ENCODE results near the gene DENND1B. TPM values are rescaled to one million over a fixed set of nuclear protein-coding genes. Genes with fewer than 3 reads are reported as not detected.

Gene DENND1B
- total RNA-seq, 4 donors from 2014 or later = 10.1 to 14.4 (median 12.6) TPM

DNA sequence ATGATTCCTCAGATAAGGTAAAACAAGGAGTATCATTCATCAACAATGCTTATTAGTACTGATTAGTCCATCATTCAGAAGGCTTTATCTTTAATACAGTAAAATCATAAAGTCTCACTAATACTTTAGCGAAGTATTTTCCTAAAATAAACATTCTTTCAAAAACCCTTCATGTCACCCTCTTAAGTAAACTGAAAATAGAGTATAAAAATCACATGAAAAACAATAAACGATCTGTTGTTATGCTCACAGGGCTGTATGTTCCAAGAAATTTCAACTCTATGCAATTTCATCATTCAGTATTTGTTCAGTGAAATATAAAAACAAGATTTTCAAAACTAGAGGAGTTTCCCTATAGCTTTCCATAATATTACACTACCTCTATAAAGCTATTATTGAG lies 102.0 kb downstream of the DENND1B start:
- no peak for DNase-seq (ENCODE audit: low spot score in 2 of 2)

DNA sequence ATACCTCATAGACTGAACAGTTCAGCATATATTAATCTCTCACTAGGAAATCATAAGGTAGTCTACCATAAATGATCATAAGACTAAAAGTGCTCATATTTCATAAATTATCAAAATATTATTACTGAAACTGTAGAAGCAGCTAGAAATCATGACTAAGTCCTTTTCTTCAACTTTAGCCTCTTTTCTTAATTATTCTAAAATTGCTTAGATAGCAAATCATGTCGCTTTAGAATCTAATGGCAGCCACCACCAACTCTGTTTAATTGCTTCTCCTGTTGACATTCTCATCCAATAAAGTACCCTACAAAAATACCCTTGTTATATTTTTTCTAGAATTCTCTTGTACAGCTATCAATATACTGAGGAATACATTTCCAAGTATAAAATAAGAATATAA lies 102.9 kb downstream of the DENND1B start:
- Histone ChIP-seq H3K4me1 (peaks cover 6% of the 10 kb centered on the region), H3K4me3 (no peak overlapping the region), H3K27ac (no peak overlapping the region), H3K36me3 (no peaks in the 10 kb centered on the region), H3K27me3 (no peaks in the 10 kb centered on the region), H3K9me3 (no peaks in the 10 kb centered on the region)
- no peak for DNase-seq (ENCODE audit: low spot score in 2 of 2)
- TF ChIP-seq POLR2AphosphoS5 (IDR thresholded peaks at IDR 0.05) (no peak), POLR2A (IDR thresholded peaks at IDR 0.05) (no peak), EP300 (IDR thresholded peaks at IDR 0.05) (no peak)
- TF ChIP-seq, protein P1, sequence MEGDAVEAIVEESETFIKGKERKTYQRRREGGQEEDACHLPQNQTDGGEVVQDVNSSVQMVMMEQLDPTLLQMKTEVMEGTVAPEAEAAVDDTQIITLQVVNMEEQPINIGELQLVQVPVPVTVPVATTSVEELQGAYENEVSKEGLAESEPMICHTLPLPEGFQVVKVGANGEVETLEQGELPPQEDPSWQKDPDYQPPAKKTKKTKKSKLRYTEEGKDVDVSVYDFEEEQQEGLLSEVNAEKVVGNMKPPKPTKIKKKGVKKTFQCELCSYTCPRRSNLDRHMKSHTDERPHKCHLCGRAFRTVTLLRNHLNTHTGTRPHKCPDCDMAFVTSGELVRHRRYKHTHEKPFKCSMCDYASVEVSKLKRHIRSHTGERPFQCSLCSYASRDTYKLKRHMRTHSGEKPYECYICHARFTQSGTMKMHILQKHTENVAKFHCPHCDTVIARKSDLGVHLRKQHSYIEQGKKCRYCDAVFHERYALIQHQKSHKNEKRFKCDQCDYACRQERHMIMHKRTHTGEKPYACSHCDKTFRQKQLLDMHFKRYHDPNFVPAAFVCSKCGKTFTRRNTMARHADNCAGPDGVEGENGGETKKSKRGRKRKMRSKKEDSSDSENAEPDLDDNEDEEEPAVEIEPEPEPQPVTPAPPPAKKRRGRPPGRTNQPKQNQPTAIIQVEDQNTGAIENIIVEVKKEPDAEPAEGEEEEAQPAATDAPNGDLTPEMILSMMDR (IDR thresholded peaks at IDR 0.05) = no peak
- WGBS = 98% methylated on average over 1 of the region's 1 CpG

More for the DNA sequence above, 102.0 kb downstream of the DENND1B start:
- Histone ChIP-seq H3K27me3 (no peaks in the 10 kb centered on the region), H3K4me1 (peaks cover 6% of the 10 kb centered on the region), H3K9me3 (no peaks in the 10 kb centered on the region), H3K27ac (no peak overlapping the region), H3K36me3 (no peaks in the 10 kb centered on the region), H3K4me3 (no peak overlapping the region)
- TF ChIP-seq POLR2AphosphoS5 (IDR thresholded peaks at IDR 0.05) = no peak
- TF ChIP-seq, protein P1 (IDR thresholded peaks at IDR 0.05) = no peak
- no peak for TF ChIP-seq POLR2A (IDR thresholded peaks at IDR 0.05)
- TF ChIP-seq EP300 (IDR thresholded peaks at IDR 0.05) = no peak
- 87% methylated on average over 2 of the region's 2 CpGs for WGBS

DNA sequence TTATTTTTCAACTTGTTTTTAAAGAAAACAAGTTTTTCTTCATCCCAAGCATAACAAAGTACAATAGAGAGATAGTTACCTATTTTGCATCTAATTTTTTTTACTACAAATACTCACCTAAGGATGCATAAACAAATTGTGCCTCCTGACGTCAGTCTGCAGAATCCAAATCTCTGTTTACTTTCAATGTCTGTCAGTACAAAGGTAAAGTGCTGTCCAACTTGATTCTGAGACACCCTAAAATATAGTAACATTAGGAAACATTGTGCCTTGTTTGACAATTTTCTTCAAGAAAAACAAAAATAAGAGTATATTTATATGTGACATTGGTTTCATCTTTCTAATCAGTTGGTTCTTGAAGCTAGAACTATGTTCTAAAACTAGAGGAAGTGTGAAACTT lies 103.4 kb downstream of the DENND1B start:
- WGBS = 93% methylated on average over 1 of the region's 1 CpG

DNA sequence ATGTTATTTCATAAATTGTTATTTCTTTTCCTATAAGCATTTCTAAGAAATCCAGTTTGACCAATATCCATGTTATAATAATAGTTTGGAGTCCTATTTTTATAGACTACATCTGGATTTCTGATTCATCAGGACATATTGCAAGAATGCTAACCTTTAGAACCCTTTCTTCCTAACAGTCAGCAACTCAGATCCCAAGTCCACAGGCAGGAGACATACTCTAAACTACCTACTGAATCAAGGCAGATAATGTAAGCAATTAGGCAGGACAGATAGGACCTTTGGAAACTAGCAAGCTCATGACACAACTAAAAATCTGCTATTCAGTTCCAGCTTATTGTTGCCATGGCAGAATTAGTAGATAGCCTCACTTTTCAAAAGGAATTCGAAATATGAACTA lies 104.1 kb downstream of the DENND1B start:
- no peaks in the 10 kb centered on the region for H3K9me3 ChIP-seq
- no peak overlapping the region for H3K27ac ChIP-seq
- TF ChIP-seq, protein P1 (IDR thresholded peaks at IDR 0.05) = no peak
- TF ChIP-seq POLR2AphosphoS5 (IDR thresholded peaks at IDR 0.05) (no peak), EP300 (IDR thresholded peaks at IDR 0.05) (no peak), POLR2A (IDR thresholded peaks at IDR 0.05) (no peak)
- H3K27me3 ChIP-seq = no peaks in the 10 kb centered on the region
- no peaks in the 10 kb centered on the region for H3K36me3 ChIP-seq
- H3K4me3 ChIP-seq = no peak overlapping the region
- 93% methylated on average over 1 of the region's 1 CpG for WGBS
- peaks cover 6% of the 10 kb centered on the region for H3K4me1 ChIP-seq
- DNase-seq (ENCODE audit: low spot score in 2 of 2) = no peak

More for the DNA sequence above, 103.4 kb downstream of the DENND1B start:
- TF ChIP-seq, protein P1 (IDR thresholded peaks at IDR 0.05) = no peak
- TF ChIP-seq POLR2A (IDR thresholded peaks at IDR 0.05) = no peak
- no peak for TF ChIP-seq POLR2AphosphoS5 (IDR thresholded peaks at IDR 0.05)
- no peak for TF ChIP-seq EP300 (IDR thresholded peaks at IDR 0.05)
- no peak overlapping the region for H3K4me3 ChIP-seq
- H3K36me3 ChIP-seq = no peaks in the 10 kb centered on the region
- DNase-seq (ENCODE audit: low spot score in 2 of 2) = no peak
- H3K27ac ChIP-seq = no peak overlapping the region
- H3K4me1 ChIP-seq = peaks cover 6% of the 10 kb centered on the region
- H3K9me3 ChIP-seq = no peaks in the 10 kb centered on the region
- no peaks in the 10 kb centered on the region for H3K27me3 ChIP-seq

DNA sequence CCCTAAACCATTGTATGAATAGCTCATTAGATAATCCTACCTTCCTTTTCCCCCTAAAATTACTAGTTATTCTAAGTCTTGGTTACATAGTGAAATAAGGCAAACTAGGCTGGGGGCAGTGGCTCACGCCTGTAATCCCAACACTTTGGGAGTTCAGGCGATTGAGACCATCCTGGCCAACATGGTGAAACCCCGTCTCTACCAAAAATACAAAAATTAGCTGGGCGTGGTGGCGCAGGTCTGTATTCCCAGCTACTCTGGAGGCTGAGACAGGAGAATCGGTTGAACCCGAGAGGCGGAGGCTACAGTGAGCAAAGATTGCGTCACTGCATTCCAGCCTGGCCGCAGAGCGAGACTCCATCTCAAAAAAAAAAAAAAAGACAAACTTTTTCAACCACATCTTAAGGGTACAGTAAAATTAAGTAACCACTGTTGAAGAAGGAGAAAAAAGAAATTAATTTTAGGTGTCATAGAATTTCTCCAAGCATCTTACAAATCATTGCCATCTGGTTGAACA lies 108.5 kb downstream of the DENND1B start:
- H3K27me3 ChIP-seq = no peaks in the 10 kb centered on the region
- no peaks in the 10 kb centered on the region for H3K9me3 ChIP-seq
- no peaks in the 10 kb centered on the region for H3K36me3 ChIP-seq
- 93% methylated on average over 11 of the region's 11 CpGs for WGBS
- no peak for DNase-seq (ENCODE audit: low spot score in 2 of 2)
- TF ChIP-seq, protein P1 (IDR thresholded peaks at IDR 0.05) = no peak
- TF ChIP-seq POLR2A (IDR thresholded peaks at IDR 0.05) (no peak), POLR2AphosphoS5 (IDR thresholded peaks at IDR 0.05) (no peak), EP300 (IDR thresholded peaks at IDR 0.05) (no peak)
- no peak overlapping the region for H3K4me3 ChIP-seq
- no peak overlapping the region for H3K27ac ChIP-seq
- H3K4me1 ChIP-seq = no peaks in the 10 kb centered on the region
